Astrocyte of the spinal cord (primary cell): ENCODE data around the gene ENPP6.
"Not testable (repeated sequence)": the region's sequence is repeated elsewhere in the genome, so short reads cannot be mapped to it uniquely, and the experiment has no call there.

ENCODE experiments used
- DNase-seq: peaks from one replicate; pipeline ENCODE4 v3.0.0; 2011; ENCODE audit warnings: low read depth, low spot score
- H3K4me3 ChIP-seq: 2 replicates; pipeline ENCODE4 v1.5.1; 2011; ENCODE audit warnings: low read depth, mild to moderate bottlenecking, low read length, moderate library complexity
- CTCF ChIP-seq: IDR thresholded peaks from 2 replicates; pipeline ENCODE4 v1.5.1; 2012; ENCODE audit warnings: low read depth, mild to moderate bottlenecking, low read length, inconsistent platforms
- in situ Hi-C: cut with HindIII; loops from 2 replicates; pipeline ENCODE4 v1.10.0; 2017; ENCODE audit warnings: low sequenced_read_pairs

ENPP6 gene

GRCh38 chr4:184058026-184058425 is 159.6 kb downstream of the ENPP6 start:
- no peak for DNase-seq
- in situ Hi-C loops, result no loop called here
- TF ChIP-seq CTCF, result no peak
- no peak overlapping the region for H3K4me3 ChIP-seq

GRCh38 chr4:184056877-184057276 is 160.8 kb downstream of the ENPP6 start:
- in situ Hi-C loops, result no loop called here
- DNase-seq, result no peak
- no peak overlapping the region for H3K4me3 ChIP-seq
- no peak for TF ChIP-seq CTCF

DNA sequence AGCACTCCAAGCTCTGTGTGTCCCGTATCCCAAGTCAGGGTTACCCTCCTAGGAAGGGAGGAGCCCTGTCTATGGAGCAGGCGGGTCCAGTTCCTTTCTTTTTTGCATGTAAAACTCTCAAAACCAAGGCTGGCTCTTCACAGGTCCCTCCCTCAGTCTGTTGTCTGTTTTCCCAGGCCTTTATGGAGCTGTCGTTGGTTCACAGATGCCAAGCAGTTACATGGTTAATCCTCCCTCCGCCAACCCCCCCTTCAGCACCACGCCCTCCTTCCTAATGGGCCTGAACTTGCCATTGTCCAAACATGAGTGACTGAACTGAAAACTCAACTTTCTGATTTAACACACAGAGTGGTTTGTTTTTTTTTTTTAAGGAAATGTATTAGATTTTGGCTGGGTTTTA is 164.2 kb downstream of the ENPP6 start:
- in situ Hi-C loops, result no loop called here
- no peak for TF ChIP-seq CTCF
- H3K4me3 ChIP-seq, result no peak overlapping the region
- DNase-seq, result no peak

- in situ Hi-C loops, result no loop called here
- no peak for DNase-seq
- TF ChIP-seq CTCF, result no peak
- no peak overlapping the region for H3K4me3 ChIP-seq
These were observed 165.1 kb downstream of the ENPP6 start for GRCh38 chr4:184052616-184053015.

DNA sequence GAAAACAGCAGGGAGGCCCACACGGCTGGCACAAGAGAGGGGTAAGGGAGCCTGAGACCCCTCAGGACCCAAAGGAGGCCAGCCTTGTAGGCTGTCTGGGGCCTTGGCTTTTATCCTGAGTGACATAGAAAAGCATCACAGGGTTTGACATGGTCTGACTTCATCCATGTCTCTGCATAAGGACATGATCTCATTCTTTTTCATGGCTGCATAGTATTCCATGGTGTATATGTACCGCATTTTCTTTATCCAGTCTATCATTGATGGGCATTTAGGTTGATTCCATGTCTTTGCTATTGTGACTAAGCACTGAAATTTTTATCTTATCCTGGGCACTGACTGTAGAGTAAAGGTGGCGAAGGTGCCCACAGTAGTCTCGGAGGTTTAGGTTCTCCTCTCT is 166.4 kb downstream of the ENPP6 start:
- H3K4me3 ChIP-seq, DNase-seq, in situ Hi-C loops: not testable (repeated sequence)

- in situ Hi-C loops, result no loop called here
- H3K4me3 ChIP-seq, result no peak overlapping the region
- no peak for TF ChIP-seq CTCF
- no peak for DNase-seq
These were observed 171.5 kb downstream of the ENPP6 start for GRCh38 chr4:184046148-184046547.

DNA sequence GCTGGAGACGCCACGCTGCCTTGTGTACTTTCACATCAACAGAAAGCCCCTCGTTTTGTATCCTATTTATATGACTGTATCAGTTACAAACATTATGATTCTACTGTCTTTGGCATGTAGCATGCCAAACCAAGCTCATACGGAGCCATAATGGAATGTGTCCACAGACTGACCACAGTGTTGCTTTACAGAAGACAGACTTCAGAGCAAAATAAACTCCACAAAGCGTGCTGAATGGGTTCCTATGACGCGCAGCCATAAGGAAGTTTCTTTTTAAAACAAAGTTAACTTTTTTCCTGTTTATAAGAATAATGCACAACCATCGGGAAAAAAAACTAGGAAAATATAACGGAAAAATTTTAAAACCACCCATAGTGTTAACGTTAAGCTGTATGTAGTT is 176.5 kb downstream of the ENPP6 start:
- DNase-seq, result no peak

More for the DNA sequence above, 176.5 kb downstream of the ENPP6 start:
- no peak overlapping the region for H3K4me3 ChIP-seq
- in situ Hi-C loops, result no loop called here
- no peak for TF ChIP-seq CTCF
